ENCODE data around the gene IRF9. TPM values are rescaled to one million over a fixed set of nuclear protein-coding genes. Genes with fewer than 3 reads are reported as not detected.

IRF9 gene
- total RNA-seq, 1 donor from 2014 or later, result 158 TPM

DNA sequence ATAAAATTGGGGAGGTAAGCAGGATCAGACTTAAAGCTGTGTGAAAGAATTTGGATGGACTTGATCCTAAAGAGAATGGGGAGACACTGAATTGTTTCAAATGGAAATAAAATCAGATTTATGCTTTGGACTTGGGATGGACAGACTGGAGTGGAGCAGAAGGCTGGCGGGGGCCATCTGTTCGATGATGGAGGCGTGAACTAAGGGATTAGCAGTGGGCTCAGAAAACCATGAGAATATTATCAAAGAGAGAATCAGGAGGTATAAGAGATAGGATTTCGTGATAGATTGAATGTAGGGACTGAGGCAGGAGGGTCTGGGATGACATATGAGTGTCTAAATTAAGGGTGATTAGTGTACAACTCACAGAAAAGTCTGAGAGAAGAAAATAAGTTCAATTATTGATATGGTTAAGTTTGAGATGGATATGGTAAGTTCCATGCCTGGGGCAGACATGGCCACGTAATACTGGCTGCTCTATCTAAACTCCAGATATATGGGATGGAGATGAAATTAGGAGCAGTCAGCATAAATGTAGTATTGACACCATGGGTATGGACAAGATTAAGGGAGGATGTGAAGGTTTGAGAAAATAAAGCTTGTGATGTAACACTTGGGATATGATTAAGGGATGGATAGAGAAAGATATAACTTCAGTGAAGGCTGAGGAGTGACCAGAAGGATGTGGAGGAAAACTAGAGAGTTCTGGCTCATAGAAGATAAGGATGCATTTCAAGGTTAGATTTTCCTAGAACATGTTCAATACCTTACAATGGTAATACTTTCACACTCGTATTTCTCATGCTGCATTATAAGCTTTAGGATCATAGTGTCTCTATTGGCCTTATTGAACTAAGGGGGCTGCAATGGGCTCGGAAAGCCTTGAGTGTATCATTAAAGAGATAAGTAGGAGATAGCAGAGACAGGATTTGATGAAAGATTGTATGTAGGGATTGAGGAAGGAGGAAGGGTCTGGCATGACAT, 43.4 kb downstream of the IRF9 start:
- TF ChIP-seq, protein P1, sequence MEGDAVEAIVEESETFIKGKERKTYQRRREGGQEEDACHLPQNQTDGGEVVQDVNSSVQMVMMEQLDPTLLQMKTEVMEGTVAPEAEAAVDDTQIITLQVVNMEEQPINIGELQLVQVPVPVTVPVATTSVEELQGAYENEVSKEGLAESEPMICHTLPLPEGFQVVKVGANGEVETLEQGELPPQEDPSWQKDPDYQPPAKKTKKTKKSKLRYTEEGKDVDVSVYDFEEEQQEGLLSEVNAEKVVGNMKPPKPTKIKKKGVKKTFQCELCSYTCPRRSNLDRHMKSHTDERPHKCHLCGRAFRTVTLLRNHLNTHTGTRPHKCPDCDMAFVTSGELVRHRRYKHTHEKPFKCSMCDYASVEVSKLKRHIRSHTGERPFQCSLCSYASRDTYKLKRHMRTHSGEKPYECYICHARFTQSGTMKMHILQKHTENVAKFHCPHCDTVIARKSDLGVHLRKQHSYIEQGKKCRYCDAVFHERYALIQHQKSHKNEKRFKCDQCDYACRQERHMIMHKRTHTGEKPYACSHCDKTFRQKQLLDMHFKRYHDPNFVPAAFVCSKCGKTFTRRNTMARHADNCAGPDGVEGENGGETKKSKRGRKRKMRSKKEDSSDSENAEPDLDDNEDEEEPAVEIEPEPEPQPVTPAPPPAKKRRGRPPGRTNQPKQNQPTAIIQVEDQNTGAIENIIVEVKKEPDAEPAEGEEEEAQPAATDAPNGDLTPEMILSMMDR (IDR thresholded peaks at IDR 0.05), result no peak
- H3K4me3 ChIP-seq, result no peak overlapping the region
- H3K36me3 ChIP-seq, result peaks cover 61% of the 10 kb centered on the region
- no peak overlapping the region for H3K27ac ChIP-seq
- H3K4me1 ChIP-seq, result no peaks in the 10 kb centered on the region
- DNase-seq (no peak), ATAC-seq (no peak)
- intact Hi-C loops (cut with DNase I), result no loop called here
- no peaks in the 10 kb centered on the region for H3K9me3 ChIP-seq
- no peaks in the 10 kb centered on the region for H3K27me3 ChIP-seq (ENCODE audit: low read depth)

DNA sequence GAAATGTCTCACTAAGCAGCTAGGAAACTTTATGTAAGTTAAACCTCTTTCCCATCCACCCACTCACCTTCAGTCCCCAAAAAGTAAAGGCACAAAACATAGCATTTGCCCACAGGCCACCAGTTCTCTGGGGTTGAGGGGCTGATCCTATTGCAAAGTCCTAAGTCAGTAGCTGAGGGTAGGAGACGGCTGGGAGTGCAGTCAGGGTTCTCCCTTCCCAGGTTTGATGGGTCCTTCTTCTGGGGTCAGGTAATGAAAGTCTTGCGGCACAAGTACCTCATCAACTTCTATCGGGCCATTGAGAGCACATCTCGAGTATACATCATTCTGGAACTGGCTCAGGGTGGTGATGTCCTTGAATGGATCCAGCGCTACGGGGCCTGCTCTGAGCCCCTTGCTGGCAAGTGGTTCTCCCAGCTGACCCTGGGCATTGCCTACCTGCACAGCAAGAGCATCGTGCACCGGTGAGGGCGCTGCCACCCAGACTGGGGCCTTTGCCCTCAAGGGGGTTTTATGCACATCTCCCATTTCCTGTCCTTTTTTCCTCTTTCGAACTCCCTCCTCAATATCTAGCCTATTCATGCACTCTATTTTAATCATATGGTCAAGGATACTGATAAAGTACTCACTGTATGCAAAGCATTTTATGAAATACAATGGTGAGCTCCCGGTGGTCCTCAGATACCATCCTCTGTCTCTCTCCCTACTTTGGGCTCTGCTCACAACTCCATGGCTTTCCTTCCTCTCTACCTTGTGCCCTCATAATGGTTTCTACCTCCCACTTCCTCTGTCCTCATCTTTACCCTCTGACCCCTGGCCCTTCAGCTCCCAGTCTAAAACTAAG, 45.4 kb downstream of the IRF9 start:
- Histone ChIP-seq H3K4me1 (no peaks in the 10 kb centered on the region), H3K4me3 (no peak overlapping the region), H3K9me3 (no peaks in the 10 kb centered on the region), H3K27me3 (ENCODE audit: low read depth) (no peaks in the 10 kb centered on the region), H3K36me3 (peaks cover 73% of the 10 kb centered on the region), H3K27ac (no peak overlapping the region)
- intact Hi-C loops (cut with DNase I), result no loop called here
- DNase-seq (no peak), ATAC-seq (no peak)
- TF ChIP-seq, protein P1 (IDR thresholded peaks at IDR 0.05), result no peak

DNA sequence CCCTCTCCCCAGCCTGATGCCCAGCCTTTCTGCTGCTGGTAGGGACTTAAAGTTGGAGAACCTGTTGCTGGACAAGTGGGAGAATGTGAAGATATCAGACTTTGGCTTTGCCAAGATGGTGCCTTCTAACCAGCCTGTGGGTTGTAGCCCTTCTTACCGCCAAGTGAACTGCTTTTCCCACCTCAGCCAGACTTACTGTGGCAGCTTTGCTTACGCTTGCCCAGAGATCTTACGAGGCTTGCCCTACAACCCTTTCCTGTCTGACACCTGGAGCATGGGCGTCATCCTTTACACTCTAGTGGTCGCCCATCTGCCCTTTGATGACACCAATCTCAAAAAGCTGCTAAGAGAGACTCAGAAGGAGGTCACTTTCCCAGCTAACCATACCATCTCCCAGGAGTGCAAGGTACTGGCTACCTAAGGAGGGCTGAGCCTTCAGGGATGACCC, 46.1 kb downstream of the IRF9 start:
- Histone ChIP-seq H3K27me3 (ENCODE audit: low read depth) (no peaks in the 10 kb centered on the region), H3K9me3 (no peaks in the 10 kb centered on the region), H3K36me3 (peaks cover 71% of the 10 kb centered on the region), H3K4me3 (no peak overlapping the region), H3K4me1 (peaks cover under 1% of the 10 kb centered on the region), H3K27ac (no peak overlapping the region)
- ATAC-seq (no peak), DNase-seq (no peak)
- TF ChIP-seq, protein P1 (IDR thresholded peaks at IDR 0.05), result no peak
- intact Hi-C loops (cut with DNase I), result no loop called here

DNA sequence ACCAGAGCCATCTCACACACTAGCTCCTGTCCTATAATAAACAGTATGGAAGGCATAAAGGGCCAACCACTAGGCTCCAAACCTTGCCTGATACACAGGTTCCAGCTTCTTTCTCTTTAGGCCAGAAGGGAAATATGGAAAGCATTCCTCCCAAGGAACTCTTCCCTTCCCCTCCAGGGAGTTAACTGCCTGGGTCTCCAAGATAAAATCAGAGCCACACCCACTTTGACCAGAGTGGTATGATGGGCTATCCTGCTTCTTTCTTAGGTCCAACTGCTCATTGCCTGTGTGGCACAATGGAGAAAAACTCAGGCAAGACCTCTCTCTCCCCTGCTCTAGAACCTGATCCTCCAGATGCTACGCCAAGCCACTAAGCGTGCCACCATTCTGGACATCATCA, 46.6 kb downstream of the IRF9 start:
- ATAC-seq (no peak), DNase-seq (no peak)
- Histone ChIP-seq H3K27me3 (ENCODE audit: low read depth) (no peaks in the 10 kb centered on the region), H3K36me3 (peaks cover 71% of the 10 kb centered on the region), H3K4me1 (peaks cover 6% of the 10 kb centered on the region), H3K27ac (no peak overlapping the region), H3K9me3 (no peaks in the 10 kb centered on the region), H3K4me3 (no peak overlapping the region)
- intact Hi-C loops (cut with DNase I), result no loop called here
- TF ChIP-seq, protein P1 (IDR thresholded peaks at IDR 0.05), result no peak

DNA sequence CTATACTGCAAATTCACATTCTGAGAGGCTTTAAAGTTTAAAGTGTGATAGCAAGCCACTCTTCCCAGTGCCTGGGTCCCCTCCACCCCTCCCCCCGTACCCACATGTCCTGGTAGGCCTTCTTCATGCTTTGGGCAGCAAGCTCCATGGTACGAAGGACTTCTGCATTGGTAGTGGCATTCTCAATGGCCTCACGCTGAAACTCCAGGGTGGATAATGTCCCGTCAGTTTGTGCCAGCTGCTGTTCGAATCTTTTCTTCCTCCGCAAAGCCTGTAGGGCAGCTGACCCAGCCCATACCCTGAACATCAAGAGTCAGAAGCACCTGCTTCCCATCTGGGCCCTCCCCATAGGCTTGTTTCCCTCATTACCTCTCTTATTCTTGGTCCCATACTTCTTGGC, 50.2 kb downstream of the IRF9 start:
- Histone ChIP-seq H3K4me1 (peaks cover 31% of the 10 kb centered on the region), H3K27me3 (ENCODE audit: low read depth) (no peaks in the 10 kb centered on the region), H3K27ac (no peak overlapping the region), H3K9me3 (no peaks in the 10 kb centered on the region), H3K4me3 (no peak overlapping the region), H3K36me3 (peaks cover 51% of the 10 kb centered on the region)
- TF ChIP-seq, protein P1 (IDR thresholded peaks at IDR 0.05), result no peak
- intact Hi-C loops (cut with DNase I), result no loop called here
- ATAC-seq, result no peak
- no peak for DNase-seq
